GM21447 (cell line): ENCODE measurements around the gene SPATA24.
"Not testable (repeated sequence)": the region's sequence is repeated elsewhere in the genome, so short reads cannot be mapped to it uniquely, and the experiment has no call there.

Experiments
- ATAC-seq: cut with Tn5 transposase; IDR thresholded peaks from one replicate; pipeline ENCODE4 v1.9.1; 2021; ENCODE audit not compliant: unreplicated experiment

SPATA24 gene

GRCh38 chr5:139403787-139404483, at the start of gene SPATA24:
SPATA24 (minus strand) TSS chr5:139404089; CDS start chr5:139404060, 29 bp downstream.
- ATAC-seq = peak; percentile 74

- ATAC-seq = no peak
Observed at GRCh38 chr5:139451878-139452660, 48.2 kb upstream of the SPATA24 start.

- no peak for ATAC-seq
Observed at GRCh38 chr5:139451176-139451575, 47.3 kb upstream of the SPATA24 start.

- peak; percentile 69 for ATAC-seq
Observed at GRCh38 chr5:139446956-139447779, 43.3 kb upstream of the SPATA24 start.

- ATAC-seq = no peak
Observed at GRCh38 chr5:139445325-139446170, 41.7 kb upstream of the SPATA24 start.

- no peak for ATAC-seq
Observed at GRCh38 chr5:139443831-139444453, 40.1 kb upstream of the SPATA24 start.

- not testable (repeated sequence) for ATAC-seq
Observed at GRCh38 chr5:139440416-139440815, 36.5 kb upstream of the SPATA24 start.

GRCh38 chr5:139439013-139439903, 35.4 kb upstream of the SPATA24 start, which contains the start of gene DNAJC18:
DNAJC18 (minus strand) TSS chr5:139439525; CDS start chr5:139439445, 80 bp downstream.
- ATAC-seq = peak; percentile 92

- no peak for ATAC-seq
Observed at GRCh38 chr5:139438707-139439012, 34.8 kb upstream of the SPATA24 start.

GRCh38 chr5:139435676-139436075, 31.8 kb upstream of the SPATA24 start:
- ATAC-seq = no peak

GRCh38 chr5:139431706-139432105, 27.8 kb upstream of the SPATA24 start:
- ATAC-seq = no peak

GRCh38 chr5:139430015-139430414, 26.1 kb upstream of the SPATA24 start:
- ATAC-seq = no peak

GRCh38 chr5:139426203-139426885, 22.5 kb upstream of the SPATA24 start:
- no peak for ATAC-seq

GRCh38 chr5:139425497-139425896, 21.6 kb upstream of the SPATA24 start:
- no peak for ATAC-seq

- peak; percentile 57 for ATAC-seq
Observed at GRCh38 chr5:139422307-139422893, 18.5 kb upstream of the SPATA24 start.

GRCh38 chr5:139419226-139420192, 15.6 kb upstream of the SPATA24 start:
- ATAC-seq = no peak

GRCh38 chr5:139418793-139419192, 14.9 kb upstream of the SPATA24 start:
- ATAC-seq = no peak
